NCI-H2171 treated with DMSO at 0.1 percent for 48 hours (cell line): ENCODE measurements around the gene FSCN2.

Experiments
- DNase-seq: peaks from one replicate; lab custom pipeline; 2025; lab: John Stamatoyannopoulos, UW

The FSCN2 gene, protein sequence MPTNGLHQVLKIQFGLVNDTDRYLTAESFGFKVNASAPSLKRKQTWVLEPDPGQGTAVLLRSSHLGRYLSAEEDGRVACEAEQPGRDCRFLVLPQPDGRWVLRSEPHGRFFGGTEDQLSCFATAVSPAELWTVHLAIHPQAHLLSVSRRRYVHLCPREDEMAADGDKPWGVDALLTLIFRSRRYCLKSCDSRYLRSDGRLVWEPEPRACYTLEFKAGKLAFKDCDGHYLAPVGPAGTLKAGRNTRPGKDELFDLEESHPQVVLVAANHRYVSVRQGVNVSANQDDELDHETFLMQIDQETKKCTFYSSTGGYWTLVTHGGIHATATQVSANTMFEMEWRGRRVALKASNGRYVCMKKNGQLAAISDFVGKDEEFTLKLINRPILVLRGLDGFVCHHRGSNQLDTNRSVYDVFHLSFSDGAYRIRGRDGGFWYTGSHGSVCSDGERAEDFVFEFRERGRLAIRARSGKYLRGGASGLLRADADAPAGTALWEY

DNA sequence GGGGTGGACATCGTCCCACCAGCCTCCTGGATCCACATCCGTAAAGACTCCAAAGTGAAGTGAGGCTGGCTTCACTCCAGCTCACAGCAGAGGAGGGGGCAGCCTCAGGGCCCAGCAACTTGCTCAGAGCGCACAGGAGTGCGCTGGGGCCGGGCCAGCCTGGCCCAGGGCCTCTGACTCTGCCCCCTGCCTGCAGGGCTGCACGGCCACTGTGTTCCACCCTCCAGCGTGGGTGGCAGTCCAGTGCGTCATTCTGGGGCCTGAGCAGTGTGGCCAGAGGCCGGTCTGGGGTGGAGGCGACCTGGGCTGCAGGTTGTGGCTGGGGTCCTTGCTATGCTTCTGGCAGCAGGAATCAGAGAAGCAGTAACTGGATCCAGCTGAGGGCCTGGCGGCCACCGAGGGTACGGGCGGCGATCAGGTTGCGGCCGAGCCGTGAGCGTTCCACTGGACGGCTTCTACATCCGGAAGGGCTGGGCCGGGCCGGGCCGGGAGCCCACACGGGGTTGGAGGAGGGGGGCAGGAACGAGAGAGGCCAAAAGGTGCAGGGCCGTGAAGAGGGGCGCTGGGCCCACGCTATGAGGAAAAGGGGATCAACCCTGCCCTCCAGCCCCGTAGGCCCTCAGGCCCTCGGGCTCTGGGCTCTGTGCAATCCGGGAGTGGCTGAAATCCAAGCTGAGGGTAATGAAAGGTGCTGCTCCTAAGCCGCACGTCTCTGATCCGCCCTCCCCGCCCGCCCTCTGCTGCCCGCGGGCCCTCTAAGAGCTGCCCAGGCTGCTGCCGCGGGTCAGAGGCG lies at the start of gene FSCN2:
Gene FSCN2, plus strand, starts transcription at position 787 of the 793 bp plus-strand sequence. CDS start 155 bp downstream, outside the sequence.
- no peak for DNase-seq

DNA sequence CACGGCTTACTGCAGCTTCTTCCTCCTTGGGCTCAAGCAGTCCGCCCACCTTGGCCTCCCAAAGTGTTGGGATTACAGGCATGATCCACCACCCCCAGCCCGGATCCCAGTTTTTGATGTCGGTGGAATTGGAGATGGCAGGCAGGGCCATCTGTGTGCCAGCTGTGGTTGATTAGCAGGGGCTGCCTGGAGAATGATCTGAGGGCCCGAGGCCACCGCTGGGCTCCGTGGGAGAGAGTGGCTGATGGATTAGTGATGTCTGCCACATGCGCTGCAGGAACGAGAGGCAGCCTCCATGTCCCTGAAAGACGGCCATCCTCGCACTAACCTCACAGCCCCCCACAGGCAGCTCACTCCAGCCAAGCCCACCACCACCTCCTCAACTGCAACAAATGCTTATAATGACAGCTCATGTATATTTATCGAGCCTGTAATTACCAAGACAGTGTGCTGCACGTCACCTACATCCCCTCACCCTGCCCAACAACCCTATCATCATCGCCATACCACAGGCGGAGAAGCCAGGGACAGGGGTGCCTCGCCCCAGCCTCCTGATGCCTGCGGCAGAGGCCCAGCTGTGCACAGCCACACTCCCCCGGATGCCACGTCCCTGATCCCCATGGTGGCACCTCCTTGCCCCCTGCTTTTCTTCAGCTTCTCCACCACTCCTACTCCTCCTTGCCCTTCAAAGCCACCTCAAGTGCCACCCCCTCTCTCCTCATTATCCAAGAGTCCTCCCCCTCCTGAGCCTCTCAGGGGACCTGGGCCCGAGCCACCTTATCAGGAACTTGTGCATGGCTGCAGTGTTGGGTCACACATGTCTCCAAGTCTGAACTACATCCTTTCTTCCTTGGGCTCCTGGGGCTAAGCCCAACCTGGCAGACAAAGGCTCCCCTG lies 48.8 kb upstream of the FSCN2 start:
- DNase-seq, result peak; percentile 51

DNA sequence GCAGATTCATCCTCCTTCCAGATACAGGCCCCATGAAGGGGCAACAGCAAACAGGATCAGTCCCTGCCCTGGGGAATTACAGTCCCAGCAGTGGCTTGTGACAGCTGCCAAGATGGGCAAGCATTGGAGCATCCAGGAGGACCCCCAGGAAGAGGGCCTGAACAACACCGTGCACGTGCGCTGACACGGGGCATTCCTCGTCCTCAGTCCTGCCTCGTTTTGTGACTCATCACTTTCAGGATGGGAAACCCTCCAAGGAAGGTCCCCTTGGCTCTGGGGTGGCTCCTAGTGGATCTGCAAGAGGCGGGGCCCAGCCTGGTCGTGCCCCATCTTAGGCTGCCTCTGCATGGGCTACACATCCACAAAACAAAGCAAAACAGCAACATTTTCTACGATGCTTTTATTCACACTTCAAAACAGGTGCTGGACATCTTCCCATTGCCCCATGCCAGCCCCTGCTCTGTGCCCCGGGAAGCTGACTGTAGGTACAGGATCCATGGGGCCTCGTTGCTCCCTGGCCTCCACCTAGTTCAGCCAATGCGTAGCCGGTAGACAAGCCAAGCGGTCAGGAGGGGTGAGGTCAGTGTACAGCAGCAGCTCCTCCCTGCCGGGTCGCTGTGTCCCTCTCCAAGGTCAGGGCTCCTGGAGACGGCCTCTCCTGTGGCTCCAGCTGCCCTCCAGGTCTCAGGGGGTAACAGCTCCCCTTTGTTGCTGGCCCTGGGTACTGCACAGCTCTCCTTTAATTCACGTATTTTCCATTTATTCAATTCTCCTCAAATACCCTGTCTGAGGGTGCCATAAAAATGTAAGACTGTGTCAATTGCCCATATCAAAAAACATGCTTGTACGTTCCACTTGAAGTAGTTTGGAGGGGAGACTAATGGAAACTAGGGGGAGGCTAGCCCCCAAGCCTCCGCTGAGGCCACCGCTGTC lies 47.8 kb upstream of the FSCN2 start:
- DNase-seq, result no peak

DNA sequence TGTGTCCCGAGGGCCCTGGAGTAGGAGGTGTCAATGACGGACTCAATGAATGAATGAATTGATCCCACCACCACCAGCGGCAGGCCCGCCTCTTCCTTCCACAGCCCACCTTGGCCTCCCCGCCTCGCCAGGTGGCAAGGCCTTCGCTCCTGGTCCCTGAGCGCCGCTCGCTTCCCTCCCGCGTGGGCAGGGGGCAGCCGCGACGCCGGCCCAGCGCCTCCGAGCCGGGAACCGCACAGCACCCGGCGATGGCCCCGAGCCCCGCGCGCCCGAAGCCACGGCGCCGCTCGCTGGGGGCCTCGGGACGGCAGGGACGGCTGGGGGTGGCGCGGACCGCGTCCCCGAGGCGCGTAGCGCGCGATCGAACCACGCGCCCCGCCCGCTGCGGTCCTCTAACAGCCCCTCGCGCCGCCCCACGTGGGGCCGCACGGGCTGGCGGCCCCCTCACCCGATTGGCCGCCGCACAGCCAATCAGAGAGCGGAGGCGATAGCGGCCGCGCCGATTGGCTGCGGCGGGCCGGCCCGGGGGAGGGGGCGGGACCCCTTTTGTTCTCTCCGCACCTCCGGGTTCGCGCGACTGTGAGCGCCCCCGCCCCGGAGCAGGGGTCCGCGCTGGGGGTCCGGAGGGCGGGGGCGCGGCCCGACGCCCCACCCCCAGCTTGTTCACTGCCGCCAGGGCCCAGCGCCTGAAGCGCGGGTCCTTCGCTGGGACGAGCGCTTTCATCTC lies 46.9 kb upstream of the FSCN2 start:
- peak; percentile 86 for DNase-seq

DNA sequence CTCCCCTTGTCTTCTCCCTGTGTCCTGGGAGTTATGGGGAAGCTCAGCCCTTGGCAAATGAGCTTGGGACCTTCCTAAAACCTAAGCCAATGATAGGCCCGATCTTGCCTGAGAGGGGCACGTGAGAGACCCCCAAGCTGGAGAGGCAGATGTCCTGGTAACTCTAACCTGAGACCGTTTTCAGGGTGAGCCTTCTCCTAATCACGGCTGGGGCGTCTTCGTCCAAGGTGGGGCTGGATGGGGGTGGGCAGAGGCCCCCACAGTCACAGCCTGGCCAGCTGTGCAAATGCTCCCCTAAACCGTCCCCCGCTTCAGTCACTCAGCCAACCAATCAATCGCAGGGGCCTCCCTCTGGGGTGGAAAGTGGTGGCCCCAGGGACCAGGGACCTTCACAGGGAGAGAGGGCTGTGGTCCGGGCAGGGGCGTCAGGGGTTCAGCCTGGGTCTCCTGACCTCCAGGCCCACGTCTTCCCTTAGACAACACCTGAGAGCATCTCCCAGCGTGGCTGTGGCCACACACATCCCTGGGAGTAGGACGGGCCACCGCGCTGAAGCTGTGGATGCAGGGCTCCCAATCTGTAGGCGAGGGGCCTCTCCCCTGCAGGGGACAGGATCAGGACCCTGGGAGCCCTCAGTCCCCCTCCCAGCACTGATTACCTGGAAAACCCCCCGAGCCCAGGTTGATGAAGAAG lies 46.2 kb upstream of the FSCN2 start:
- peak; percentile 91 for DNase-seq

DNA sequence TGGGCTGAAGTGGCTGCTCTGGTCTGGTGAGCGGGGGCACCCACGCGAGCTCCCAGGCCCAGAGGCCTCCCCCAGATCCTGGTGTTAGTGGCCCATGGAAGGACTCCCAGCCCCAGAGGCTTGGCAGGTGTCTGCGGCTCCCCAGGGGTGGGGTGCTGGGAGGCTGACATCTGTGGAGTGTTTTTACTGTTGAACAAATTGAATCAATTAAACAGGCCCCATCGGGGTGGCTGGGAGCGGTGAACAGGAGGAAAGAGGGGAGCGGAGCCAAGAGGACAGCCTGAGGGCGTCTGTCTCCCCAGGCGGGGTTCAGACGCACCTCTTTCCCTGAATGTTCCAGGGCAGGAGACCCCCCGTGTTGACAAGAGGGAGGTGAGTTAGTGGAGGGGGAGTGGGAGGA lies 45.5 kb upstream of the FSCN2 start:
- DNase-seq, result peak; percentile 88

DNA sequence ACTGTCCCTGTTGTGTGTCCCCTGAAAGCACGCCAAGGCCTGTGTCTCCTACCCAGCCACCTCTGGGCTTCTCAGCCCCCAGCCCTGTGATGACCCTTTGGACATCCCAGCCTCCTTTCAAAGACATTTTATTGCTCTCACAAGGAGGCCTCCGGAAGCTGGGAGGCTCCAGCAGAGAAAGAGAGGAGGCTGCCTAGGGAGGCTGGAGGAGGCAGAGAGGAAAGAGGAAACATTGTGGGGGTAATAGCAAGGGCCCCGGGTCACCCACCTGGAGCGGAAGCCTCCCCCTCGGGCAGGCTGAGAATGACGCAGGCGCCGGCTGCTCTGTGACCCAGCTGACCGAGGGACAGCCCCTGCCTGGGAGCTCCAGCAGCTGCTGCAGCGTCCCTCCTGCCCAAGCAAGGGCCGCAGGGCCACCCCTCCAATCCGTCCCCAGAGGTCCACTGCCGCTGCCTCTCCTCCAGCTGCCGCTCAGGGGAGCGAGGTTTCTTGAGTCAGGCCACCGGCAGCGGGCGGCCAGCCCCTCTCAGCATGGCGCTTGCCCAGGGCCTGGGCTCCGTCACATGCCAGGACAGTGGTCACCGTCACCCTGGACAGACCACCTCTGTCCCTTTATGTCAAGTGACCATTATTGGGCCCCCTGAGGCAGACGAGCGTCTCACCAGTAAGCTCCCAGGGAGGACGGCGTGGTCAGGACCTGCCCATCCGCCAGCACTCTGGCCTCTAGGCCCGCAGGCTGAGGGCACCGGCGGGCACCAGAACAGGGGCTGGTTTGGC lies 44.9 kb upstream of the FSCN2 start:
- peak; percentile 40 for DNase-seq

DNA sequence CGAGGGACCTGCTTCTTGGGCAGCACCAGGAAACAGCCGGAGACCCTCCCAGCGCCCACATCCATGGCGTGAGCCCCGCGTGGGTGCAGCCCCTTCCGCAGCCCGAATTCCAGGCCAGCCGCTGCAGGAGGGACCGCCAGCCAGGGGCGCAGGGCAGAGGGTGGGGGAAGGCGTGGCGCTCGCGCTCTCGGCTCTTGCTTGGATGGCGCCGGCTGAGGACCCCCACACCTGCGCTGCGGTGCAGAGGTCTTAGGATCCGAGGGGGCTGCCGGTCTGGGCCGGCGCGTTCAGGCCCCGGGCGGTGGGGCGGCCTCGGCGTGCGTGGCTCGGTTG lies 44.3 kb upstream of the FSCN2 start:
- peak; percentile 41 for DNase-seq

DNA sequence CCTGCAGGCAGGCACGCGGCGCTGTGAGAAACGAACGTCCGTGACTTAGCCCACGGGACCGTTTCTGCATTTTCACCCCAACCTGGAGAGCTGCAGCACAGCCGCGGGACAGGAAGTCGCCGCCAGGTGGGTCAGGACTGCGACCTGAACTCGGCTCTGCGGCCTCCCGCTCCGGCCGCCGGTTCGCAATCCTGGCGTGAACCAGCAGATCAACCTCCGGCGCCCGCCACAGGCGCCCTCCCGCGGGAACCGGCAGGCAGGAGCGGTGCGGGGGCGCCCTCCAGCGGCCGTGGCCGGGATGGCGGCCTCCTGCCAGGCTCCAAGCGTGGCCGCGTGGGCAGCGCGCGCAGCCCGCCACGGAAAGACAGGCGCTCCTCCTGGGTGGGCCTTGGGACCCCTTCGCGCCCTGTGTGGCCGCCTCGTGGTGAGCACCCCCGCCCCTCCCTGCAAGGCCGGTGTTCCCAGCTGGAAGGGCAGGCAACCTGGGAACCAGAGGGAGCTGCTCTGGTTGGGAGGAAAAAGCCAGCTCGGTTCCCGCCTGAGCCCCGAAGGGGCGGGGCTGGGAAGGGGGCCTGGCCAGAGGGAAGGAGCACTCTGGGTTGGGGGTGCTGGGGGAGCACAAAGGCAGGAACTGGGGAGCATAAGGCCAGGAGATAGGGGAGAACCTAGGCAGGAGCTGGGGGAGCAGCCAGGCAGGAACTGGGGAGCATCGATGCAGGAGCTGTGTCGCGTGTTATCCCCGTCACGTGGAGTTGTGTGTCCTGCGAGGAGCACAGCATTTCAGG lies 43.8 kb upstream of the FSCN2 start:
- DNase-seq, result peak; percentile 85

DNA sequence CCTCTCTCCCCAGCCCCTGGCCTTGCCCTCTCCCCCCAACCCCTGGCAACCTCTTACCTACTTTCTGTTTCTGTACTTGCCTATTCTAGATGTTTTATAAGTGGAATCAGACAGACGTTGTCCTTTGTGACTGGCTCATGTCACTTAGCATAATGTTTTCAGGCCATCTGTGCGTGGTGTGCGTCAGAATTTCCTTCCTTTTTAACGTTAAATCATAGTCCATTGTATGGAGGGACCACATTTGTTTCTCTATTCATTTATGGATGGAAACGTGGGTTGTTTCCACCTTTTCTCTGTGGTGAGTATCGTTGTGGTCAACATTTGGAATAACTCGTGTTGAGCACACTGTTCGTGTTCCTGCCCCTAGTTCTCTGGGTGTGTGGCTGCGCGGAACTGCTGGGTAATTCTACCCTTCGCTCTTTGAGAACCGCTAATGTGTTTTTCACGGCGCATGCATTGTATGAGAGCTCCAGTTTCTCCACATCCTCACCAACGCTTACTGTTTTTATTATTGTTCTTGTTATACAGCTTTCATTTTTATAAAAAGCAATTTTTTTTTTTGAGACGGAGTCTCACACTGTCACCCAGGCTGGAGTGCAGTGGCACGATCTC lies 41.9 kb upstream of the FSCN2 start:
- no peak for DNase-seq

DNA sequence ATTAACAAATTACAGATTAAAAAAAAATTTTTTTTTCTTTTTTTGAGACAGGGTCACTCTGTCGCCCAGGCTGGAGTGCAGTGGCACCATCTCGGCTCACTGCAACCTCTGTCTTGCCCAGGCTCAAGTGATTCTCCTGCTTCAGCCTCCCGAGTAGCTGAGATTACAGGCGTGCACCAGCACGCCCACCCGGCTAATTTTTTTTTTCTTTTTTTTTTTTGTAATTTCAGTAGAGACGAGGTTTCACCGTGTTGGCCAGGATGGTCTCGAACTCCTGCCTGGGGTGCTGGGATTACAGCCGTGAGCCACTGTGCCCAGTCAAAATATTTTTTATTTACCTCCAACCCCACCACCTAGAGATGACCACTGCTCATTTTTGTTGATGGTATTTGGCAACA lies 41.1 kb upstream of the FSCN2 start:
- peak; percentile 57 for DNase-seq

DNA sequence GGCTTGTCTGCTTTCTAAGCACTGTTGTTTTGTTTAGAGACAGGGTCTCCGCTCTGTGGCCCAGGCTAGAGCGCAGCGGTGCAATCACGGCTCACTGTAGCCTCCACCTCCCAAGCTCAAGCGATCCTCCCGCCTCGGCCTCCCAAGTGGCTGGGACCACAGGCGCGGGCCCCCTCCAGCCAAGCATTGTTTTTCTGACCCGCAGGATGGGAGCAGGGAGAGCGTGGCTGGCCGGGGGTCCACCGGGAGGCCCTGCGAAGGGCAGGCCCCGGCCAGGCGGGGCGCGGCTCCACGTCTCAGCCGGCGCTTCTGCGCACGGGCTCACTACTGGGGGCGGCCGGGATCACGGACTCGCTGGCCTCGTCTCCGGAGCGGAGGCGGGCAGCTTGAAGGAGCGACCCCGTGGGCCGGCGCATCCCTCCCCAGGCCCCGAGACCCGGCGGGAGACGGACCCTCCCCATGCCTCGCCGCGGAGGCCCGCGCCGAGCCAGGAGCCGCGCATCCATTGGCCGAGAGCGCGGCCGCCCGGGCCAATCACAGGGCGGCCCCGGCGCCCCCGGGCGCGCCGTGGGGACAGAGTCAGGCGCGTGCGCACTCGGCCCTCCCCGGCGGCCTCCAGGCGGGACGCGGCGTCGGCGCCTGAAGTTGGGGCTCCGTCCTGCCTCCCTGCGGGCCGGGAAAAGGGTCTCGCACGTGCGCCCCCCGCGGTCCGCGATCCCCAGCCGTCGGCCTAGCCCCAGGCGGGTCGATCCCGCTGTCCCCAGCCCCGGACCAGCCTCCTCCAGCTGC lies 40.5 kb upstream of the FSCN2 start:
- DNase-seq, result peak; percentile 72

DNA sequence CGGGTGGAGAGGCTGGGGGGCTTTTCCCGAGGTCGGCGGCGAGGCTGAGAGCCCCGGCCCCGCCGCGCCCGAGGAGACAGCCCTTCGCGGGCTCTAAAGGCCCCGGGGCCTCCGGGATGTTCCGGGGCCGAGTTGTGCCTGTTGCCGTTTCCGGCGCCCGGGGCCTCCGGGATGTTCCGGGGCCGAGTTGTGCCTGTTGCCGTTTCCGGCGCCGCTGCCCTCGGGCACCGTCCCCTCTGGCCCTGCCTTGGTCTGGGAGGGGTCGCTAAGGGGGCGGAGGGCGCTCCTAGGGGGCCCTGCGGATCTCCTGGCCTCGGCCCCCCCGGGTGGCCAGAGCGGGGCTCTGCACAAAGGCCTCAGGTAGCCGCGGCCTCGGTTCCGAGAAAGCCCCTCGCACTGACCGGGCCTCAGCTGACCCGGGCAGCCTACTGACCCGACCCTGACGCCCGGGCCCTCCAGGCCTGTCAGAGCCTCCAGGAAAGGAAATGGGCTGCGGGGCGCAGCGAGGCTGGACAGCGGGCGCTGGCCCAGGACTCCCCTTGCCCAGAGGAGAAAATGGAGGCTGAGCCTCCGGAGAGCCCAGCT lies 39.8 kb upstream of the FSCN2 start:
- DNase-seq, result no peak

DNA sequence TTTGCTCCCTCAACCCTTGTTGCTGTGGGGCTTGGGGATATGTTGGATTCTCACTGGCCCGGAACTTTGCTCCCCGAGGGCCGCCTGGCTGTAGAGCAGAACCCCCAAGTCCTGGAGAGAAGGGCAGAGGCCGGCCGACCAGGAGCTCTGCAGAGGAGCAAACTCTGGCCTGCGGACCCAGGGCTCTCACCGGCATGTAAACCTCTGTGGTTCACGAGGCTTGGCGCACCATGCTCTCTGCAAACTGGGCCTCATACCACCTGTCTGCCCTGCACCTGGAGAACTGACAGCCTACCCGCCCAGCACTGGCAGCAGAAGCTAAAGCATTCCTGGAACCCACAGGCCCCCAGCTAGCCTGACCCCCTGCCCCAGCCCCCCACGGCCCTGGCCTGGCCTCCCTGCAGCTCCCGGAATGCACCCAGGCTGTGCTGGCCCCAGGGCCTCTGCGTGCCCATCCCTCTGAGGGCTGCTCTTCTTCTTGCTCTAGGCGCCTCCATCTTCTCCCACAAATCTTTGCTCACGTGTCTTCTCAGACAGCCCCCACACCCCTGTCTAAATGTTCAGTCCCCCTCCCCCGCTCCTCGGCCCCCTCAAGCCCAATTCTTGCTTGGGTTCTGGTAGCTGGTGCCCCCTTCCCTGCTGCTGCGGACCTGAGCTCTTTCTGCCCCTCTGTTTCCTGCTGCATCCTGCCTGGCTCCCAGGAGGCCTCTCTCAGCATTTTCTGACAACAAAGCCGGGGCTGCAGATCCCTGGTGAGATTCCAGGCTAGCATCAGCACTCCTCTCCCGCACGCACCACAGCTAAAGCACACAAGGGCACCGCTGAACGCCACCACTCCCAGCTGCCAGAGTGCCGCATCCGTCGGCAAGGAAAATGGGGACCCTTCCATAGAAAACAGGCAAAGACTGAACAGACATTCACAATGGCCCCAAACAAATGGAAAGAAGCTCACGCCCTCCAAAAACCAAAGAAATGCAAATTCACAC lies 38.9 kb upstream of the FSCN2 start:
- peak; percentile 72 for DNase-seq
